Measurements from ENCODE around the gene NDRG3.
"Not testable (repeated sequence)": the region's sequence is repeated elsewhere in the genome, so short reads cannot be mapped to it uniquely, and the experiment has no call there.

NDRG3 gene

GRCh38 chr20:36677422-36677771, 68.5 kb downstream of the NDRG3 start:
- no peak overlapping the region for H3K4me3 ChIP-seq (ENCODE audit: low read depth, low read length)
- no peak for TF ChIP-seq CTCF (IDR thresholded peaks at IDR 0.05; ENCODE audit: low read depth, low read length)

GRCh38 chr20:36676701-36677421, 69.0 kb downstream of the NDRG3 start:
- TF ChIP-seq CTCF (IDR thresholded peaks at IDR 0.05; ENCODE audit: low read depth, low read length) = no peak
- no peak overlapping the region for H3K4me3 ChIP-seq (ENCODE audit: low read depth, low read length)

GRCh38 chr20:36675545-36675944, 70.3 kb downstream of the NDRG3 start:
- not testable (repeated sequence) for H3K4me3 ChIP-seq (ENCODE audit: low read depth, low read length)

- no peak overlapping the region for H3K4me3 ChIP-seq (ENCODE audit: low read depth, low read length)
- no peak for TF ChIP-seq CTCF (IDR thresholded peaks at IDR 0.05; ENCODE audit: low read depth, low read length)
Measured at GRCh38 chr20:36672991-36673390, 72.9 kb downstream of the NDRG3 start.

- H3K4me3 ChIP-seq (ENCODE audit: low read depth, low read length) = no peak overlapping the region
- no peak for TF ChIP-seq CTCF (IDR thresholded peaks at IDR 0.05; ENCODE audit: low read depth, low read length)
Measured at GRCh38 chr20:36670665-36671357, 75.1 kb downstream of the NDRG3 start.

- no peak overlapping the region for H3K4me3 ChIP-seq (ENCODE audit: low read depth, low read length)
- TF ChIP-seq CTCF (IDR thresholded peaks at IDR 0.05; ENCODE audit: low read depth, low read length) = no peak
Measured at GRCh38 chr20:36666181-36666740, 79.6 kb downstream of the NDRG3 start.

- TF ChIP-seq CTCF (IDR thresholded peaks at IDR 0.05; ENCODE audit: low read depth, low read length) = no peak
Measured at GRCh38 chr20:36663031-36663430, 82.9 kb downstream of the NDRG3 start.

More at GRCh38 chr20:36663031-36663430, 82.9 kb downstream of the NDRG3 start:
- no peak overlapping the region for H3K4me3 ChIP-seq (ENCODE audit: low read depth, low read length)
